ENCODE data around the gene TTI1. TPM values are rescaled to one million over a fixed set of nuclear protein-coding genes. Genes with fewer than 3 reads are reported as not detected.

Gene TTI1
- total RNA-seq, 1 donor from 2014 or later, result 13.4 TPM

- TF ChIP-seq EZH2 (IDR thresholded peaks at IDR 0.05; ENCODE audit: insufficient read depth, low read length) (no peak), CTCF (IDR thresholded peaks at IDR 0.05; ENCODE audit: insufficient read depth, low read depth, low read length) (no peak)
- Histone ChIP-seq H2AFZ (ENCODE audit: low read depth, low read length) (no peak overlapping the region), H3K9me3 (ENCODE audit: insufficient read depth, low read depth, low read length) (no peaks in the 10 kb centered on the region), H4K20me1 (ENCODE audit: insufficient read depth, low read length) (no peaks in the 10 kb centered on the region), H3K27ac (ENCODE audit: low read depth, low read length) (no peak overlapping the region), H3K27me3 (ENCODE audit: insufficient read depth, low read length) (peaks cover 2% of the 10 kb centered on the region), H3K4me1 (ENCODE audit: insufficient read depth, low read length) (peaks cover 6% of the 10 kb centered on the region), H3K36me3 (ENCODE audit: insufficient read depth, low read length) (no peaks in the 10 kb centered on the region), H3K4me3 (ENCODE audit: insufficient read depth, low read depth, low read length) (no peak overlapping the region), H3K79me2 (ENCODE audit: insufficient read depth, low read length) (no peaks in the 10 kb centered on the region), H3K9ac (ENCODE audit: low read length) (no peak overlapping the region), H3K4me2 (ENCODE audit: low read length) (no peak overlapping the region)
- H3K27me3 Mint-ChIP-seq (ENCODE audit: low read depth, unreplicated experiment), result peaks cover 6% of the 10 kb centered on the region
- DNase-seq (ENCODE audit: low read depth) (no peak), FAIRE-seq (no peak)
- peaks cover 2% of the 10 kb centered on the region for H3K9me3 Mint-ChIP-seq (ENCODE audit: unreplicated experiment)
- H3K4me3 Mint-ChIP-seq (ENCODE audit: unreplicated experiment), result no peak overlapping the region
- H3K4me1 Mint-ChIP-seq (ENCODE audit: low read depth, unreplicated experiment), result peaks cover 4% of the 10 kb centered on the region
- H3K27ac Mint-ChIP-seq (ENCODE audit: unreplicated experiment), result no peak overlapping the region
- H3K36me3 Mint-ChIP-seq (ENCODE audit: low read depth, unreplicated experiment), result no peaks in the 10 kb centered on the region
Observed at GRCh38 chr20:37973059-37973910, 60.0 kb downstream of the TTI1 start.

GRCh38 chr20:37972256-37973058 lies 60.8 kb downstream of the TTI1 start:
- FAIRE-seq (no peak), DNase-seq (ENCODE audit: low read depth) (no peak)
- no peaks in the 10 kb centered on the region for H3K36me3 ChIP-seq (ENCODE audit: insufficient read depth, low read length)
- H3K4me2 ChIP-seq (ENCODE audit: low read length), result no peak overlapping the region
- H3K4me3 ChIP-seq (ENCODE audit: insufficient read depth, low read depth, low read length), result no peak overlapping the region
- H3K9me3 ChIP-seq (ENCODE audit: insufficient read depth, low read depth, low read length), result no peaks in the 10 kb centered on the region
- H4K20me1 ChIP-seq (ENCODE audit: insufficient read depth, low read length), result no peaks in the 10 kb centered on the region
- peaks cover 2% of the 10 kb centered on the region for H3K27me3 ChIP-seq (ENCODE audit: insufficient read depth, low read length)
- H3K9ac ChIP-seq (ENCODE audit: low read length), result no peak overlapping the region
- H3K27ac Mint-ChIP-seq (ENCODE audit: unreplicated experiment), result no peak overlapping the region
- TF ChIP-seq CTCF (IDR thresholded peaks at IDR 0.05; ENCODE audit: insufficient read depth, low read depth, low read length), result no peak
- TF ChIP-seq EZH2 (IDR thresholded peaks at IDR 0.05; ENCODE audit: insufficient read depth, low read length), result no peak
- H3K79me2 ChIP-seq (ENCODE audit: insufficient read depth, low read length), result no peaks in the 10 kb centered on the region
- H3K4me1 Mint-ChIP-seq (ENCODE audit: low read depth, unreplicated experiment), result peaks cover 4% of the 10 kb centered on the region
- peaks cover 4% of the 10 kb centered on the region for H3K9me3 Mint-ChIP-seq (ENCODE audit: unreplicated experiment)
- no peaks in the 10 kb centered on the region for H3K36me3 Mint-ChIP-seq (ENCODE audit: low read depth, unreplicated experiment)
- H3K27me3 Mint-ChIP-seq (ENCODE audit: low read depth, unreplicated experiment), result peaks cover 6% of the 10 kb centered on the region
- peaks cover 6% of the 10 kb centered on the region for H3K4me1 ChIP-seq (ENCODE audit: insufficient read depth, low read length)
- H3K4me3 Mint-ChIP-seq (ENCODE audit: unreplicated experiment), result no peak overlapping the region
- H2AFZ ChIP-seq (ENCODE audit: low read depth, low read length), result no peak overlapping the region
- H3K27ac ChIP-seq (ENCODE audit: low read depth, low read length), result no peak overlapping the region
